K562 (cell line): ENCODE data around the gene RNU11. TPM values are rescaled to one million over a fixed set of nuclear protein-coding genes. Genes with fewer than 3 reads are reported as not detected.

ENCODE experiments used
- ATAC-seq: fragments of 200-7000 bp; cut with Tn5 transposase; 3 replicates; pipeline ENCODE4 v1.9.1; 2020; ENCODE audit warnings: moderate library complexity
- BruUV-seq: library from RNA; stranded (reverse); fragments of 400-500 nt; replicated peaks from 2 replicates; lab custom pipeline; 2021; lab: Mats Ljungman, UMichigan
- CTCF ChIA-PET: fragments of 300-600 bp; formaldehyde crosslinking; extraction: SDS; loops from one replicate; lab custom pipeline; 2021; ENCODE audit warnings: low intra/inter-chr PET ratio; lab: Yijun Ruan, JAX
- POLR2A ChIA-PET: fragments of 300-600, 350-650 bp; sonication (Branson Sonifier 250); formaldehyde crosslinking; extraction: SDS; loops from one replicate; lab custom pipeline; 2021; ENCODE audit warnings: antibody characterized with exemption, inconsistent platforms; lab: Yijun Ruan, JAX
- DNase-seq, 4 experiments: peaks; one replicate each; pipeline versions ENCODE4 v3.0.0 to v3.0.0-alpha.2; 2011 to 2018; ENCODE audit warnings: low spot score in 3 of 4, mixed read lengths in 3 of 4; ENCODE audit errors: extremely low read depth in 1 of 4
- FAIRE-seq: peaks from 2 replicates; lab custom pipeline; 2011; peaks lifted over from hg19 to GRCh38; lab: Jason Lieb, UNC
- H2AFZ ChIP-seq: 2 replicates; pipeline ENCODE4 v1.6.0; 2011; ENCODE audit warnings: low read depth, low read length, control low read depth, inconsistent platforms
- H3K27ac ChIP-seq: fragments of 200-600 bp; 3 replicates; pipeline ENCODE4 v1.8.0; 2011; ENCODE audit warnings: low read depth, mild to moderate bottlenecking, control low read depth, inconsistent platforms, low read length, moderate library complexity, mixed read lengths; ENCODE audit errors: extremely low read depth
- H3K27me3 ChIP-seq, 2 experiments: fragments of 300-600 bp in 1 of 2; 2 replicates in 1 of 2; 3 replicates in 1 of 2; pipeline versions ENCODE4 v1.6.0 to v1.8.0; 2011; ENCODE audit warnings: inconsistent platforms in 2 of 2, low read length in 2 of 2, mild to moderate bottlenecking in 1 of 2, mixed read lengths in 1 of 2, moderate library complexity in 1 of 2; ENCODE audit not compliant: control insufficient read depth in 2 of 2, insufficient read depth in 2 of 2
- H3K36me3 ChIP-seq: fragments of 300-600 bp; 3 replicates; pipeline ENCODE4 v1.8.0; 2011; ENCODE audit warnings: mild to moderate bottlenecking, low read length, inconsistent platforms; ENCODE audit not compliant: control insufficient read depth, insufficient read depth
- H3K4me1 ChIP-seq, 2 experiments: fragments of 200-600 bp in 1 of 2; replicated peaks in 1 of 2; 2 replicates in 1 of 2; 3 replicates in 1 of 2; pipeline versions ENCODE4 v1.5.1 to v1.8.0; 2011; ENCODE audit warnings: inconsistent platforms in 2 of 2, low read length in 2 of 2, mild to moderate bottlenecking in 1 of 2, mixed read lengths in 1 of 2, moderate library complexity in 1 of 2; ENCODE audit not compliant: control insufficient read depth in 2 of 2, insufficient read depth in 2 of 2
- H3K4me2 ChIP-seq: 2 replicates; pipeline ENCODE4 v1.6.1; 2011; ENCODE audit warnings: low read length, control low read depth, inconsistent platforms, mixed read lengths; ENCODE audit not compliant: insufficient read depth
- H3K4me3 ChIP-seq: fragments of 200-600 bp; sonication (generic), shearing (Covaris generic); 2 replicates; pipeline ENCODE4 v1.5.1; 2016; ENCODE audit warnings: control low read depth, inconsistent platforms
- H3K79me2 ChIP-seq: fragments of 200-600 bp; 3 replicates; pipeline ENCODE4 v1.8.0; 2011; ENCODE audit warnings: low read length, inconsistent platforms; ENCODE audit not compliant: control insufficient read depth, insufficient read depth
- H3K9ac ChIP-seq, 2 experiments: 2 replicates each; pipeline versions ENCODE4 v1.6.0 to v1.6.1; 2011; ENCODE audit warnings: low read depth in 2 of 2, low read length in 2 of 2, control low read depth in 1 of 2, inconsistent platforms in 1 of 2, mild to moderate bottlenecking in 1 of 2, mixed read lengths in 1 of 2; ENCODE audit not compliant: insufficient read depth in 1 of 2
- H3K9me1 ChIP-seq: one replicate; pipeline ENCODE4 v1.6.0; 2011; ENCODE audit warnings: inconsistent platforms, mild to moderate bottlenecking, low read length, moderate library complexity; ENCODE audit not compliant: control insufficient read depth, insufficient read depth
- H3K9me3 ChIP-seq: replicated peaks from 2 replicates; pipeline ENCODE4 v1.5.1; 2011; ENCODE audit warnings: low read depth, low read length, inconsistent platforms; ENCODE audit not compliant: control insufficient read depth, insufficient read depth
- H4K20me1 ChIP-seq: replicated peaks from 2 replicates; pipeline ENCODE4 v1.6.1; 2011; ENCODE audit warnings: low read length, inconsistent platforms, mixed read lengths; ENCODE audit not compliant: control insufficient read depth, insufficient read depth
- ASH1L ChIP-seq: fragments of 450-650 bp; IDR thresholded peaks from 2 replicates; pipeline ENCODE4 v1.6.1; 2018; ENCODE audit warnings: borderline replicate concordance, mild to moderate bottlenecking, low read depth; ENCODE audit not compliant: partially characterized antibody
- BRCA1 ChIP-seq, 2 experiments: fragments of 450-650 bp in 1 of 2; sonication (generic) in 1 of 2; formaldehyde crosslinking in 1 of 2; IDR thresholded peaks; 2 replicates each; pipeline versions ENCODE4 v1.5.0 to v1.6.1; 2017 to 2020; ENCODE audit warnings: mild to moderate bottlenecking in 1 of 2, missing genetic modification reagents in 1 of 2
- C11orf30 ChIP-seq: fragments of 450-650 bp; IDR thresholded peaks from 2 replicates; pipeline ENCODE4 v1.6.1; 2016; ENCODE audit warnings: low read depth, mild to moderate bottlenecking
- DMBX1 ChIP-seq: fragments of 250-450 bp; sonication (Bioruptor Pico); IDR thresholded peaks from 2 replicates; pipeline ENCODE4 v1.8.0; 2022; ENCODE audit warnings: inconsistent platforms, mild to moderate bottlenecking, moderate library complexity, borderline replicate concordance
- FOS ChIP-seq: IDR thresholded peaks from 3 replicates; pipeline ENCODE4 v1.6.1; 2011; ENCODE audit not compliant: insufficient read length; ENCODE audit errors: extremely low read depth
- HMG20A ChIP-seq: fragments of 450-650 bp; formaldehyde crosslinking; conservative IDR thresholded peaks from 2 replicates; pipeline ENCODE4 v1.4.0; 2020; ENCODE audit warnings: mild to moderate bottlenecking, mixed read lengths
- MAFF ChIP-seq: IDR thresholded peaks from 2 replicates; pipeline ENCODE4 v1.6.1; 2012; ENCODE audit warnings: low read length, improper control_type of control experiment
- MAFG ChIP-seq: fragments of 450-650 bp; conservative IDR thresholded peaks from 2 replicates; pipeline ENCODE4 v1.6.1; 2016; ENCODE audit warnings: missing genetic modification characterization, missing compliant biosample characterization
- MAFK ChIP-seq: IDR thresholded peaks from 2 replicates; pipeline ENCODE4 v1.6.1; 2011; ENCODE audit warnings: low read length, improper control_type of control experiment
- NFE2 ChIP-seq: IDR thresholded peaks from 2 replicates; pipeline ENCODE4 v1.6.1; 2014; ENCODE audit warnings: antibody characterized with exemption, low read depth
- NFE2L1 ChIP-seq: fragments of 450-650 bp; IDR thresholded peaks from 2 replicates; pipeline ENCODE4 v1.6.1; 2016; ENCODE audit warnings: missing genetic modification characterization, low read depth, mild to moderate bottlenecking, missing compliant biosample characterization, moderate library complexity, borderline replicate concordance
- PHB ChIP-seq: fragments of 250-450 bp; sonication (Bioruptor Pico); IDR thresholded peaks from 2 replicates; pipeline ENCODE4 v1.5.0; 2021
- RBM22 ChIP-seq: fragments of 200-400 bp; formaldehyde crosslinking; IDR thresholded peaks from 2 replicates; pipeline ENCODE4 v1.6.1; 2018; ENCODE audit warnings: low read length, low read depth; ENCODE audit not compliant: poor library complexity, severe bottlenecking
- RFX5 ChIP-seq: IDR thresholded peaks from 2 replicates; pipeline ENCODE4 v1.6.1; 2011; ENCODE audit warnings: low read depth, mild to moderate bottlenecking, improper control_type of control experiment, low read length
- ZNF316 ChIP-seq: fragments of 450-650 bp; IDR thresholded peaks from 2 replicates; pipeline ENCODE4 v1.6.1; 2016
- WGBS: fragments of 100-300 bp; shearing (Covaris generic); methylation state at CpG from one replicate; pipeline ENCODE4 v1.1.6; 2016; ENCODE audit warnings: low coverage, mixed read lengths; ENCODE audit not compliant: insufficient coverage; ENCODE audit errors: missing lambda C conversion rate; 5-methylcytosine and 5-hydroxymethylcytosine counted together
- in situ Hi-C: fragments of 300-500 bp; cut with MboI; formaldehyde crosslinking; loops from 4 replicates; pipeline ENCODE4 v1.15.0; 2018; ENCODE audit warnings: inconsistent platforms, mixed read lengths
- intact Hi-C: fragments of 100-400 bp; cut with micrococcal nuclease; formaldehyde crosslinking; loops from 2 replicates; pipeline ENCODE4 v1.14.2; 2022
- polyA plus RNA-seq, 8 experiments: library from polyadenylated mRNA; depleted of rRNA in 4 of 8; stranded (reverse) in 5 of 8; unstranded in 3 of 8; fragments of >200 nt; fragmentation: Nextera tagmentation in 2 of 8; fragmentation: Illumina TruSeq in 1 of 8; extraction: Ambion mirVana in 2 of 8; extraction: Trizol in 1 of 8; gene quantifications; 2 replicates each; pipeline versions ENCODE4 v1.2.1 to v1.2.3, GENCODE V29; 2011 to 2014; ENCODE audit warnings: inconsistent platforms in 1 of 8, missing spikeins in 1 of 8
- total RNA-seq, 7 experiments: library from RNA; depleted of rRNA in 6 of 7; stranded (reverse); fragments of >200 nt in 6 of 7; fragmentation: Illumina TruSeq in 2 of 7; extraction: Trizol in 2 of 7; gene quantifications; 2 replicates each; pipeline versions ENCODE4 v1.2.1 to v1.2.3, GENCODE V29; 2011 to 2021; ENCODE audit warnings: low replicate concordance in 1 of 7
- TF ChIP-seq, protein P1 (sequence below): sonication (generic); formaldehyde crosslinking; IDR thresholded peaks from 2 replicates; pipeline ENCODE4 v1.8.1; 2023; ENCODE audit warnings: mild to moderate bottlenecking, missing genetic modification reagents

The RNU11 gene
- total and polyA plus RNA-seq, 9 of the 15 experiments (the other 6 are each of a cell fraction or from before 2014, with no cell fraction given) = not detected

- Histone ChIP-seq H3K4me3 (no peak overlapping the region), H3K79me2 (peaks cover 7% of the 10 kb centered on the region; the same call in 1 of the 3 replicates), H3K27ac (peak overlapping the region; percentile 4; the same call in 1 of the 3 replicates), H4K20me1 (no peaks in the 10 kb centered on the region), H3K4me1 (no peaks in the 10 kb centered on the region; a peak in 2 of 5 replicates), H2AFZ (no peak overlapping the region), H3K4me2 (no peak overlapping the region), H3K9ac (no peak overlapping the region), H3K36me3 (peaks cover 8% of the 10 kb centered on the region; the same call in 2 of the 3 replicates), H3K9me1 (no peaks in the 10 kb centered on the region), H3K9me3 (no peaks in the 10 kb centered on the region), H3K27me3 (no peaks in the 10 kb centered on the region)
- POLR2A ChIA-PET = interaction anchor here (0.8 to 1.8 kb wide), 5 partner anchors 10 to 50 kb away, joined by 3 to 19 read pairs (median 4); partner anchors contain the start of genes RNU11 and TAF12
- CTCF ChIA-PET = no interaction called here
- peak; percentile 79 for TF ChIP-seq ZNF316
- no peak for TF ChIP-seq RBM22
- TF ChIP-seq NFE2L1 = peak; percentile 62
- TF ChIP-seq BRCA1 (IDR thresholded peaks at IDR 0.05) = no peak
- TF ChIP-seq BRCA1 (CRISPR knock-in tag; IDR thresholded peaks at IDR 0.05) = no peak
- TF ChIP-seq MAFG (tag) = peak; percentile 49; the same call in 1 of the 2 replicates
- no peak for TF ChIP-seq RFX5
- TF ChIP-seq C11orf30 = peak; percentile 67
- TF ChIP-seq PHB (CRISPR knock-in tag) = no peak
- no peak for TF ChIP-seq FOS
- TF ChIP-seq MAFF = peak; percentile 26; the same call in 1 of the 2 replicates
- peak; percentile 64 for TF ChIP-seq NFE2
- TF ChIP-seq ASH1L = no peak
- TF ChIP-seq, protein P1, sequence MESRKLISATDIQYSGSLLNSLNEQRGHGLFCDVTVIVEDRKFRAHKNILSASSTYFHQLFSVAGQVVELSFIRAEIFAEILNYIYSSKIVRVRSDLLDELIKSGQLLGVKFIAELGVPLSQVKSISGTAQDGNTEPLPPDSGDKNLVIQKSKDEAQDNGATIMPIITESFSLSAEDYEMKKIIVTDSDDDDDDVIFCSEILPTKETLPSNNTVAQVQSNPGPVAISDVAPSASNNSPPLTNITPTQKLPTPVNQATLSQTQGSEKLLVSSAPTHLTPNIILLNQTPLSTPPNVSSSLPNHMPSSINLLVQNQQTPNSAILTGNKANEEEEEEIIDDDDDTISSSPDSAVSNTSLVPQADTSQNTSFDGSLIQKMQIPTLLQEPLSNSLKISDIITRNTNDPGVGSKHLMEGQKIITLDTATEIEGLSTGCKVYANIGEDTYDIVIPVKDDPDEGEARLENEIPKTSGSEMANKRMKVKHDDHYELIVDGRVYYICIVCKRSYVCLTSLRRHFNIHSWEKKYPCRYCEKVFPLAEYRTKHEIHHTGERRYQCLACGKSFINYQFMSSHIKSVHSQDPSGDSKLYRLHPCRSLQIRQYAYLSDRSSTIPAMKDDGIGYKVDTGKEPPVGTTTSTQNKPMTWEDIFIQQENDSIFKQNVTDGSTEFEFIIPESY (CRISPR knock-in tag) = no peak
- TF ChIP-seq MAFK = peak; percentile 39; the same call in 1 of the 2 replicates
- TF ChIP-seq DMBX1 (CRISPR knock-in tag) = no peak
- no peak for TF ChIP-seq HMG20A
- intact Hi-C loops (no loop called here), in situ Hi-C loops (no loop called here)
- WGBS = 70% methylated on average over 1 of the region's 1 CpG
- no TSS peak for BruUV-seq
- no peak for FAIRE-seq
- no peak for ATAC-seq
- no peak for DNase-seq
Measured at GRCh38 chr1:28631713-28632112, 16.7 kb upstream of the RNU11 start.
